Left lung (tissue), 10 donors: ENCODE data around the gene BCORL1. TPM values are rescaled to one million over a fixed set of nuclear protein-coding genes. Genes with fewer than 3 reads are reported as not detected.

Source experiments
- ATAC-seq: fragments of 200-7000 bp; cut with Tn5 transposase; one replicate; pipeline ENCODE4 v1.9.1; 2020; ENCODE audit warnings: moderate library complexity
- DNase-seq, 4 donors: peaks; one replicate each; pipeline ENCODE4 v3.0.0-alpha.2; 2013 to 2020
- H3K27ac ChIP-seq, 2 donors: fragments of 200-600 bp; sonication (generic) in 1 of 2; one replicate each; pipeline versions ENCODE4 v1.5.0 to v1.8.0; 2020 to 2021
- H3K27me3 ChIP-seq, 2 donors: fragments of 200-600 bp; sonication (generic) in 1 of 2; one replicate each; pipeline versions ENCODE4 v1.5.0 to v1.8.0; 2020 to 2021
- H3K36me3 ChIP-seq, 2 donors: fragments of 200-600 bp; sonication (generic) in 1 of 2; one replicate each; pipeline versions ENCODE4 v1.5.0 to v1.8.0; 2020 to 2021
- H3K4me1 ChIP-seq, 2 donors: fragments of 200-600 bp; one replicate each; pipeline ENCODE4 v1.8.0; 2021
- H3K4me3 ChIP-seq, 2 donors: fragments of 200-600 bp; sonication (generic) in 1 of 2; one replicate each; pipeline versions ENCODE4 v1.5.0 to v1.8.0; 2020 to 2021; ENCODE audit warnings: mild to moderate bottlenecking in 1 of 2
- H3K9me3 ChIP-seq, 2 donors: fragments of 200-600 bp; sonication (generic) in 1 of 2; one replicate each; pipeline versions ENCODE4 v1.5.0 to v1.8.0; 2020 to 2021
- intact Hi-C, 2 donors: fragments of 100-400 bp; cut with DNase I; formaldehyde crosslinking; loops; one replicate each; pipeline versions ENCODE4 v1.11.2 to v1.14.2; 2022
- polyA plus RNA-seq, 6 donors: library from polyadenylated mRNA; unstranded; fragments of 120-200 nt; gene quantifications; one replicate each; pipeline ENCODE4 v1.2.1, GENCODE V29; 2013; ENCODE audit not compliant: insufficient read length in 6 of 6
- total RNA-seq, 2 donors: library from RNA; stranded (reverse); fragmentation: NEBNext Ultra II Directional; extraction: Animal tissue kit (Norgen Biotek cat#: 25700); gene quantifications; one replicate each; pipeline ENCODE4 v1.2.1, GENCODE V29; 2021
- TF ChIP-seq, protein P1 (sequence below), 2 donors: fragments of 200-600 bp; sonication (generic) in 1 of 2; IDR thresholded peaks; one replicate each; pipeline versions ENCODE4 v1.5.0 to v1.8.0; 2021; ENCODE audit warnings: antibody characterized with exemption in 2 of 2
- donor health status: DM: no; HTN: yes; CAD: no.
- donor health status: DM: no; HTN: no; CAD: no.

The BCORL1 gene
- total and polyA plus RNA-seq, 8 donors = 12.1 to 20.7 (median 18.8) TPM

DNA sequence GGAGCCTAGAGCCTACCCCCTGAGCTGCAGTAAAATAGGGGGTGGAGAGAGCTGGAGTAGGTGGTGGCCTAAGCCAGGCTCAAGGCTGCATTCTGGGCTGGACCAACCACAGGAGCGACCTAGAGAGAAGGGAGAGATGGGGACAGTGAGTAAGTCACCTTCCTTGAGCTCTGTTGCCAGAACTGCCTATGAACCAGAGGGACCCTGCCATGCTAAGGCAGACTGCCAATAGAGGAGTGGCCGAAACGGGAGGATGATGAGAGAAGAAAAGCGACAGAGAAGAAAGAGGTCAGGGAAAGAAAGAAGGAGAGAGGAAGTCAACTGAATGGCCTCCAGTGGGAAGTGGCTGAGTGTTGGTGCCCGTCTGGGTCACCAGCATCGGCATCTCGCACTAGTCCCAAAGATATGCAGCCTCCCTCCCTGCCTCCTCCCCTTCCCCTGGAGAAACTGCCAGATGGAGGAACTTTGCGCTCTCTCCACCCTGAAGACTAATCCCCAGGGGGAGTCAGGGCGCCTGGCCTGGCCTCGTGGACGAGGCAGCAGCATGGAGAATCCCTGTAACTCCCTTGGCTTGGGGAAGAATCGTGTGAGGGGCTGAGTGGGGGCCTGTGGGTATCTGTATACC is 99.1 kb downstream of the BCORL1 start:
- ATAC-seq (no peak), DNase-seq (no peak)
- H3K27me3 ChIP-seq = no peaks in the 10 kb centered on the region
- H3K9me3 ChIP-seq = no peaks in the 10 kb centered on the region
- H3K27ac ChIP-seq = peak overlapping the region; percentile 19 to 72
- H3K4me3 ChIP-seq = no peak overlapping the region
- intact Hi-C loops = no loop called here
- TF ChIP-seq, protein P1, sequence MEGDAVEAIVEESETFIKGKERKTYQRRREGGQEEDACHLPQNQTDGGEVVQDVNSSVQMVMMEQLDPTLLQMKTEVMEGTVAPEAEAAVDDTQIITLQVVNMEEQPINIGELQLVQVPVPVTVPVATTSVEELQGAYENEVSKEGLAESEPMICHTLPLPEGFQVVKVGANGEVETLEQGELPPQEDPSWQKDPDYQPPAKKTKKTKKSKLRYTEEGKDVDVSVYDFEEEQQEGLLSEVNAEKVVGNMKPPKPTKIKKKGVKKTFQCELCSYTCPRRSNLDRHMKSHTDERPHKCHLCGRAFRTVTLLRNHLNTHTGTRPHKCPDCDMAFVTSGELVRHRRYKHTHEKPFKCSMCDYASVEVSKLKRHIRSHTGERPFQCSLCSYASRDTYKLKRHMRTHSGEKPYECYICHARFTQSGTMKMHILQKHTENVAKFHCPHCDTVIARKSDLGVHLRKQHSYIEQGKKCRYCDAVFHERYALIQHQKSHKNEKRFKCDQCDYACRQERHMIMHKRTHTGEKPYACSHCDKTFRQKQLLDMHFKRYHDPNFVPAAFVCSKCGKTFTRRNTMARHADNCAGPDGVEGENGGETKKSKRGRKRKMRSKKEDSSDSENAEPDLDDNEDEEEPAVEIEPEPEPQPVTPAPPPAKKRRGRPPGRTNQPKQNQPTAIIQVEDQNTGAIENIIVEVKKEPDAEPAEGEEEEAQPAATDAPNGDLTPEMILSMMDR (IDR thresholded peaks at IDR 0.05) = no peak
- peaks cover 0 to 55% of the 10 kb centered on the region in 2 donors for H3K4me1 ChIP-seq
- no peaks in the 10 kb centered on the region for H3K36me3 ChIP-seq

- Histone ChIP-seq H3K36me3 (no peaks in the 10 kb centered on the region), H3K9me3 (no peaks in the 10 kb centered on the region), H3K27me3 (no peaks in the 10 kb centered on the region), H3K4me1 (peaks cover 0 to 64% of the 10 kb centered on the region in 2 donors), H3K27ac (peak overlapping the region; percentile 19 to 72), H3K4me3 (no peak overlapping the region)
- DNase-seq (peak in 2 of 4 donors; percentile 75 to 88), ATAC-seq (peak; percentile 65)
- TF ChIP-seq, protein P1 (IDR thresholded peaks at IDR 0.05) = peak in 1 of 2 donors; percentile 22
- intact Hi-C loops = no loop called here
Observed at GRCh38 chrX:130082244-130083106, 100.0 kb downstream of the BCORL1 start.

DNA sequence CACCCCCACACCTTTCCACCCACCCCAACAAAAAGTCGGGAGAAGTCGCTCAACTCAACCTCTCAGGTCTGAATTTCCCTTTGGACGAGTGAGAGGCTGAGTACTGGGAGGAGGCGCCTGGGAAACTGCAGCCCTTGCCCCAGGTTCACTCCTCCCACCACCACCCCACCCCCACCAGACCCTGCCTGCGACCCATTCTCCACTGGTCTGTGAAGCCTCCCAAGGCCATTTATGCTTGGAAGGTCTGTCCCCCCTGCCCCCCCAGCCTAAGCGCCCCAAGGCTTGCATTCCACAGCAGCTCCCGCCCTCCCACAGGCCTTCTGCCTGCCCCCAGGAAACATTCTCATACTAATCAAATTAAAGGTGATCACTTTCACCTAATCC is 100.7 kb downstream of the BCORL1 start:
- Histone ChIP-seq H3K27me3 (no peaks in the 10 kb centered on the region), H3K9me3 (no peaks in the 10 kb centered on the region), H3K36me3 (no peaks in the 10 kb centered on the region), H3K27ac (peak overlapping the region in 1 of 2 donors; percentile 72), H3K4me3 (no peak overlapping the region), H3K4me1 (peaks cover 0 to 70% of the 10 kb centered on the region in 2 donors)
- TF ChIP-seq, protein P1 (IDR thresholded peaks at IDR 0.05) = no peak
- DNase-seq (no peak), ATAC-seq (no peak)
- intact Hi-C loops = no loop called here

DNA sequence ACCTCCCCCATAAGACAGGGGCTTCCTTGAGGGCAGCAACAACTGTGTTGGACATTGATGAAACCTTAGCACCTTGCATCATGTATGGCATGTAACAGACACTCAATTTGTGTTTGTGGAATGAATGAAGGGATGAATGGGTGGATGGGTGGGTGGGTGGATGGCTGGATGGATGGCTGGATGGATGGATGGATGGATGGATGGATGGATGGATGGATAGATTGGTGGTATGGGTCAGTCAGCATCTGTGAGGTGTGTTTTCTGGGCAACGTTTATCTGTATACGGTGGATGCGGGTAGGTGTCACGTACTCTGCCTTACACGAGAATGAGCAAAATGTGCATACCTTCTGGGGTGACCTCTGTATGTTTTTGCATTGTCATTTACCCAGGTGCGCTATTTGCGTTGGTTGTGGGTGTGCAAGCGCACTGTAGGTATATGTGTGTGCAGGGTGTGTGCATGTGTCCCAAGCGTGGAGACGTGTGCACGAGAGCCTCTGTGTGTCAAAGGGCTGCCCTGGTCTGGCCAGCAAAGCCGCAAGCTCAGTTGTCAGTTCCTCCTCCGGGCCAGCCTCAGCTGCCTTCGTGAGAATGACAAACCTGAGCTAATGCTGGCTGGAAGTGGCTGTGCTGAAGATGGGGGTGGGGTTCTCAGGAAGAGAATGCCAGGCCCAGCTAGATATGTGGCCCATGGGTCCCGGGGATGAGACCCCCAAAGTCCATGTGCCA is 101.4 kb downstream of the BCORL1 start:
- intact Hi-C loops = no loop called here
- no peaks in the 10 kb centered on the region for H3K27me3 ChIP-seq
- DNase-seq = peak in 1 of 4 donors; percentile 80
- H3K9me3 ChIP-seq = no peaks in the 10 kb centered on the region
- no peak overlapping the region for H3K4me3 ChIP-seq
- peak; percentile 3 for ATAC-seq
- peak overlapping the region in 1 of 2 donors; percentile 81 for H3K27ac ChIP-seq
- TF ChIP-seq, protein P1 (IDR thresholded peaks at IDR 0.05) = no peak
- H3K36me3 ChIP-seq = no peaks in the 10 kb centered on the region
- H3K4me1 ChIP-seq = peaks cover 0 to 78% of the 10 kb centered on the region in 2 donors
